Fibroblast of the conjunctiva (primary cell): ENCODE measurements around the gene SPIRE1.

Source experiments
- DNase-seq: peaks from one replicate; pipeline ENCODE4 v3.0.0-alpha.2; 2010; ENCODE audit warnings: low read depth

Gene SPIRE1

DNA sequence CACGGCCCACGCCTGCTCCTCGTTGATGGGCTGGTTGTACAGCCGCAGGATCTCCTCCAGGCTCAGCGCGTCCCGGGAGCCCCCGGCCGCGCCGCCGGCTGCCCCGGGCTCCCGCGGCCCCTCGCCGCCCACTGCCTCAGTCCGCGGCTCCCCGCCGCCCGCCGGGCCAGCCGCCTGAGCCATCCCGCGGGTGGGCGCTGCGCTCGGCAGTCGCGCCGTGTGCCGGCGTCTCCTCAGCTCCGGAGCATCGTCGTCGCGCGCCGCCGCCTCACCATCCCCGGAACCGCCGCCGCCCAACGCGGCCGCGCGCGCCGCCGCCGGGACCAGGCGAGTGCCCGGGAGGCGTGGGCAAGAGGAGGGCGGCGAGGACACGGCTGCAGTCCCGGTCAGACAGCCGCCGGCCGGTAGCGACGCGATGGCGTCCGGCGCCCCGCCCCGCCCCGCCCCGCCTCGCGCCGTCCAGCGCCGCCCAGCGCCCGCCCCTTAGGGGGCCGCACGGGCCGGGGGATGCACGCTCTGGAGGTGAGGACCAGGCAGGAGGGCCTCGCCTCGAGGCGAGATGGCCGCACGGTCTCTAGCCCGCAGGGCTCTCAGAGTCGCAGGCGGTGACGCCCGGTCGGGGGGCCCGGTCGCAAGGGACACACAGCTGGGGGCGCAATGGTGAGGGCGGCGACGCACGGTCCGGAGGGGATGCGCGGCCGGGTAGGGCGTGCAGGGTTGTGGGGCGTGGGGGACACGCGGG, at the start of gene SPIRE1:
Gene SPIRE1, minus strand, starts transcription at position 424 of the 742 bp plus-strand sequence. Its CDS starts 241 bp downstream, at position 183.
- DNase-seq: no peak

GRCh38 chr18:12703664-12704063, 45.8 kb upstream of the SPIRE1 start:
- peak; percentile 3 for DNase-seq

- DNase-seq: no peak
Measured at GRCh38 chr18:12703096-12703567, 45.2 kb upstream of the SPIRE1 start.

DNA sequence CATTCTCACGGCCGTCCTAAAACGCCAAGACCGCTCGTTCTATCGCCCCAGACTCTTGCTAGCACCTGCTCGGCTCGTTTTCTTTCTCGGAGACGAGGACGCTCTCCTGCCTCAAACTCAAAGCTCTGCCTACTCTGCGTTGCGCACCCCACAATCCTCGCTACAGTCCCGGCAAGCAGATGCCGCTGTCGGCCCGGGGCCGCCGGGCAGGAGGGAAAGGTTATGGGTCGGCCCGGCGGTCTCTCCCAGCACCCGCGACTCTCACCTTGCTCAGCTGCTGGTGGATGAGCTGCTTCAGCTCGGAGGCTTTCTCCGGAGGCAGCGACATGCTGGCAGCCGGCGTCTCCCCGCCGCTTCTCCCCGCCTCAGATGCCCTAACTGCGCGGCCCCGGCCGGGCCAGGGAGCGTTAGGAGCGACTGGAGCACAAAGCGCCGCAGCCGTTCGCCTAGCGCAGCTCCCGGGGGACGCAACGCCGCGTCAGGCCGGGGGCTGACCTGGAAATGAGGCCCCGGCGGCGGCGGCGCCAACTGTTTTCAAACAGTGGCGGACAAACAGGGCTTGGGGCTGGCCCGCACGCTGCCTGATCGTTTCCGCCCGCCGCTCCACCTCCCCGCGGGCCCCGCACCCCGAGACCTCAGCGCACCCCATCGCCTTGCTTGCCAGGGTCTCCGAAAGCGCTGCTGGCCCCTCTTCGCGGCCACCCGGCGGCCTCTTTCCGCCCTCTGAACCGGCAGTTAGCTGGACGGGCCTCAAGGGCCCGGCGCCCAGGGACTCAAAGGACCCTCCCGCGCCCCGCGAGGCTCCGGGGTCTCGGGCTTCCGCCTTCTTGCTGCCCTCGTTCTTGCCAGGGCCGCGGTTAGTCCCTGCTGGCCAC, 44.6 kb upstream of the SPIRE1 start, which contains the start of the genes CEP76 and PSMG2:
Gene CEP76, minus strand, starts transcription at position 503 of the 875 bp plus-strand sequence. Its CDS starts 175 bp downstream, at position 328.
Gene PSMG2, plus strand, starts transcription at position 822 of the 875 bp plus-strand sequence. CDS start 66 bp downstream, outside the sequence.
- DNase-seq: peak; percentile 81

- no peak for DNase-seq
Measured at GRCh38 chr18:12701161-12701560, 43.3 kb upstream of the SPIRE1 start.

DNA sequence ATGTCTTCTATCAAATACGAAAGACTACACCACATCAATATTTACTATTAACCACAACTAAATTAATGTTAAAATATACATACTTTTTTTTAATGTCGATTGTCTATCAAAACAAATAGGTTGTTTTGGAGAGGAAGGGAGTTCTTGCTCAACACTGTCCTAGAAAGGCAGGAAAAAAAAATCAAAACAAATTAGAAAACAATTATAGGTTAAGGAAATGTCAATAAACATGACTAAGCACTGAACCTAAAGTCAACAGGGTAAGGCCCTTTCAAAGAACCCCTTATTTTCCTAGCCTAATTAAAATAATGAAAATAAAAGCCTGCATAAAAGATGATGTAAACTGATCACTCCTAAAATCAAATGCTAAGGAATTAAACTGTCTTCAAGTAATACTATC, 41.8 kb upstream of the SPIRE1 start:
- no peak for DNase-seq

DNA sequence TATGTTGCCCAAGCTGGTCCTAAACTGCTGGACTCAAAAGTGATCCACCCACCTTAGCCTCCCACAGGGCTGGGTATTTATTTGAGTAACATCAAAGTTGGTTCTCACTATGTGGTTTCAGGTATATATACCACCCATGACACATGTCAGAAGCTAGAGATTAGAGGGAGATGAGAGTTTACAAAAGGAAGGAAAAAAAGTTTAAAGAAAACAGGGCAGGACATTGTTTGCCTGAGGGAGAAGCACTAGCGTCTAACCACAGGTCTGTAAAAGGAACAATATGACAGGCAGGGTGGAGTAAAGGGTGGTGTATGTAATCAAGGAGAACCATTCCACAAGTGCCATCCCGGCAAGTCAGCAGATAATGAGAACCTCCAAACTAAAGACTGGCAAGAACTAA, 36.1 kb upstream of the SPIRE1 start:
- no peak for DNase-seq

GRCh38 chr18:12692206-12692605, 34.3 kb upstream of the SPIRE1 start:
- no peak for DNase-seq

- DNase-seq: no peak
Measured at GRCh38 chr18:12689256-12689850, 31.4 kb upstream of the SPIRE1 start.

DNA sequence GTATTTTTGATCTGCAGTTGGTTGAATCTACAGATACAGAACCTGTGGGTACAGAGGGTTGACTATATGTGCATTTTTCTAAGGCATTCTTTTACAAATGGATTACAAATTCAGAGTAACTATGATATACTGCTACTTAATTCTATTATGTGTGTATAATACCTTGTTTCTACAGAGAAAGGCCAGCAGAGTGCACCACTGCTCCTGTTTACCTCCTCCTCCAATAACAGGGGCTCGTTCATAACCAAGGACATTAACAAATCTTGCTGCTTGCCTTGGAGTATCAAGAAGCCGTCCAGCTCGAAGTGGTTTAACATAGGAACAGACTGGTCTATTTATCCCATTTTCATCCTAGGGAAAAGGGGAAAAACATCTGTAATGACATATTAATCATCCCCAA, 28.2 kb upstream of the SPIRE1 start:
- peak; percentile 16 for DNase-seq

- DNase-seq: no peak
Measured at GRCh38 chr18:12679183-12679786, 21.4 kb upstream of the SPIRE1 start.

GRCh38 chr18:12668041-12668440, 10.1 kb upstream of the SPIRE1 start:
- DNase-seq: no peak

DNA sequence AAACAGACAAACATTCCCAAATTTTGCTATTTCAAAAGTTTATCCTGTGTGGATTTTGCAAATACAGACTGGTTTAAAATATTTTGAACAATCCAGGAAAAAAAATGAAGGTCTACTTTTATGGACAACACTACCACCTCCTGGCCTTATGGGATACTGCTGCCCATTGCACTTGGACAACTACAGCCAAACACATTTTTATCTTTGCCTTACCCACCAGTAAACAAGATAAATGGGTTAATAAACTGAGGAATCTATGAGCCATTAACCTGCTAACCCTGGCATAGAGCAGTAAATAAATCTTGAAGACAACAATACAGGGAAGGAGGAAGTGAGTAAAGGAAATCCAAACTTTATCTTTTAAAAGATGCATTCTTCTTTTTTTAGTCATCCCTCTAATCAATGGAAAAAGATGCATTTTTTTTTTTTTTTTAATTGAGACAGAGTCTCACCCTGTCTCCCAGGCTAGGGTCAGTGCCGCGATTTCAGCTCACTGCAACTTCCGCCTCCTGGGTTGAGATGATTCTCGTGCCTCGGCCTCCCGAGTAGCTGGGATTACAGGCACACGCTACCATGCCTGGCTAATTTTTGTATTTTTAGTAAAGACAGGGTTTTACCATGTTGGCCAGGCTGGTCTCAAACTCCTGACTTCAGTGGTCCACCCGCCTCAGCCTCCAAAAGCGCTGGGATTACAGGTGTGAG, 2.1 kb upstream of the SPIRE1 start:
- peak; percentile 46 for DNase-seq

DNA sequence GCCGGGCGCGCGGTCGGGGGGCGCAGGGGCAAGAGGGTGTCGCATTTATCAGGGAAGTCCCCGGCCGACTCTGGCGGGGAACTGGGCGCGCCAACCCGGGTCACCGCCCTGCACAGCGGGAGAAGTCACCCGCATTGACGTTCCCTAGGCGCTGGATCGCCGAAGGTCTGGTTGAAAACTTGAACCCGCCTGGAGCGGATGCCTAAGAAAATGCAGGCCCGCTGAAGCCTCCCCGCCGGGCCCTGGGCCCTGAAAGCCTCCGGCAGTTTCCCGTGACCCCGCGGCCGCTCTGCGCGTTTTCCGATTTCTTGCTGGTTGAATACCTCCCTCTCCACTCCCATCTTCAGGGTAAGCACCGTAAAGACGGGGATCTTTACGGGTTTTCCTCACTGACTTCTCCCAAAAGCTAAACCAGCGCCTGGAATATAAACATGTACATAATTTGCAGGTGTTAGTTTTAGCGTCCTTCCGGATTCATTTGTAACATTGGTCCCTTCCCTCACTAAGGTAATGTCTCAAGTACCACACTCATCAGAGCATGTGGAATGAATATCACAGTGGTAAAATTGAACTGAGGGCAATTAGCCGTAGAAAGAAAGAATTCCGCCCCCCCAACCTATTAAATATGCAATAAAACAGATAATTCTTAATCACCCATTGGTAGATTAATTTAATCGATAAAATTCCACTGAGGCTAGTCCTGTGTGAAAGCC, 675 bp upstream of the SPIRE1 start:
- no peak for DNase-seq

- DNase-seq: no peak
Measured at GRCh38 chr18:12656938-12657683, 796 bp downstream of the SPIRE1 start.

GRCh38 chr18:12656605-12656937, 1.3 kb downstream of the SPIRE1 start:
- no peak for DNase-seq

GRCh38 chr18:12654971-12655370, 2.9 kb downstream of the SPIRE1 start:
- no peak for DNase-seq

GRCh38 chr18:12652861-12653401, 5.0 kb downstream of the SPIRE1 start:
- no peak for DNase-seq

GRCh38 chr18:12651651-12652050, 6.3 kb downstream of the SPIRE1 start:
- no peak for DNase-seq

- no peak for DNase-seq
Measured at GRCh38 chr18:12647773-12648172, 10.1 kb downstream of the SPIRE1 start.
